Measurements from ENCODE around the gene GRID1. TPM values are rescaled to one million over a fixed set of nuclear protein-coding genes. Genes with fewer than 3 reads are reported as not detected.
"Not testable (repeated sequence)": the region's sequence is repeated elsewhere in the genome, so short reads cannot be mapped to it uniquely, and the experiment has no call there.

Gene GRID1
- total RNA-seq, 2 experiments from 2014 or later, result not detected

DNA sequence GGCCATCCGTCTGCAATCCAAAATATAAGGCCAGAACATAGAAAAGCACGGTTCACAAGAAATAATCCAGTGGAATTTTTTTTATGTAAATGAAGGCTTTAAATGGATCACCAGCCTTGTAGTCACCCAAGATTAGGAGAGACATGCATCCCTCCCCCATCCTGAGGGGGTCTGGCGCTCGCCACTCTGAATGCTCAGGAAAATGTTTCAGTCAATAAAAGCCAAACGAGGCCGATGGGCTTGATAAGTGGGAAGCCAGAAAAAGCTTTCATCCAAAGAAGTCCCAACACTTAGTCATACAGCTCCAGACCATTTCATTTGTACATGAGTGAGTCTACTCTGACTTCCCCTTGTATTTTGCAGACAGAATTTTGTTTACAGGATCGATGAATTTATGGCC is 631.8 kb downstream of the GRID1 start:
- no peak for DNase-seq
- no peaks in the 10 kb centered on the region for H3K9me3 Mint-ChIP-seq
- ChIA-PET CTCF (no interaction called here), POLR2A (no interaction called here)
- H3K27ac Mint-ChIP-seq, result no peak overlapping the region
- H3K36me3 Mint-ChIP-seq (ENCODE audit: low read depth), result no peaks in the 10 kb centered on the region
- H3K27me3 Mint-ChIP-seq, result no peaks in the 10 kb centered on the region
- no peak overlapping the region for H3K4me3 Mint-ChIP-seq
- no peaks in the 10 kb centered on the region for H3K4me1 Mint-ChIP-seq

DNA sequence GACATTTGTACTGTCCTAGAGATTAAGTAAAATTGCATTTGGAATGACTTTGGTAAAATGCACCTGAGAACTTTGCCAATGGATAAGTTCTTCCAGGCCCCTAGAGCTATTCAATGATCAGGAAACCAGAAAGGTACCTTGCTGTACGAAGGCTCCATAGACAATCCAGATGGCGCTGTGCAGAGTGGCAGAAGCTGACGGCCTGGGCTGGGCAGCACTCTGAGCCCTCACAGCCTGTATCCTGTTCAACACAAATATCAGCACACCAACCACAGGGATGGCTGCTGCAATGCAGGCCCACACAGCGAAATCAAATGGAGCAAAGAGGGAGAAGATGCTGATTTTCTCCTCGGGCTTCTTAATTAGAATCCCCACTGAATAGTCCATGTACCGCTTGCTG is 642.4 kb downstream of the GRID1 start:
- ChIA-PET POLR2A (no interaction called here), CTCF (interaction anchor here (0.6 kb wide), 1 partner anchor 31 kb away, joined by 3 read pairs; no protein-coding TSS in a partner anchor)
- no peak overlapping the region for H3K4me3 Mint-ChIP-seq
- no peak for DNase-seq
- H3K9me3 Mint-ChIP-seq, result no peaks in the 10 kb centered on the region
- H3K4me1 Mint-ChIP-seq, result no peaks in the 10 kb centered on the region
- H3K27ac Mint-ChIP-seq, result no peak overlapping the region
- H3K36me3 Mint-ChIP-seq (ENCODE audit: low read depth), result no peaks in the 10 kb centered on the region
- H3K27me3 Mint-ChIP-seq, result no peaks in the 10 kb centered on the region

- Mint-ChIP-seq H3K27me3 (no peaks in the 10 kb centered on the region), H3K36me3 (ENCODE audit: low read depth) (no peaks in the 10 kb centered on the region), H3K4me3 (no peak overlapping the region), H3K9me3 (no peaks in the 10 kb centered on the region), H3K4me1 (no peaks in the 10 kb centered on the region), H3K27ac (no peak overlapping the region)
- CTCF ChIA-PET, result no interaction called here
- DNase-seq, result no peak
- POLR2A ChIA-PET, result no interaction called here
These were observed 645.5 kb downstream of the GRID1 start for GRCh38 chr10:85720931-85721590.

- CTCF ChIA-PET, result no interaction called here
- Mint-ChIP-seq H3K27ac (no peak overlapping the region), H3K9me3 (no peaks in the 10 kb centered on the region)
These were observed 647.2 kb downstream of the GRID1 start for GRCh38 chr10:85719408-85719807.

GRCh38 chr10:85713885-85714284 is 652.7 kb downstream of the GRID1 start:
- DNase-seq, result no peak
- H3K27me3 Mint-ChIP-seq, result no peaks in the 10 kb centered on the region
- no peaks in the 10 kb centered on the region for H3K4me1 Mint-ChIP-seq
- CTCF ChIA-PET, result no interaction called here
- no peaks in the 10 kb centered on the region for H3K9me3 Mint-ChIP-seq
- H3K27ac Mint-ChIP-seq, result no peak overlapping the region
- POLR2A ChIA-PET, result no interaction called here
- H3K36me3 Mint-ChIP-seq (ENCODE audit: low read depth), result no peaks in the 10 kb centered on the region
- H3K4me3 Mint-ChIP-seq, result no peak overlapping the region

More at GRCh38 chr10:85719408-85719807, 647.2 kb downstream of the GRID1 start:
- Mint-ChIP-seq H3K36me3 (ENCODE audit: low read depth) (no peaks in the 10 kb centered on the region), H3K27me3 (no peaks in the 10 kb centered on the region), H3K4me1 (no peaks in the 10 kb centered on the region), H3K4me3 (no peak overlapping the region)
- POLR2A ChIA-PET, result no interaction called here
- DNase-seq, result no peak

GRCh38 chr10:85702768-85703167 is 663.8 kb downstream of the GRID1 start:
- Mint-ChIP-seq H3K4me1 (no peaks in the 10 kb centered on the region), H3K9me3 (no peaks in the 10 kb centered on the region), H3K27me3 (peaks cover 6% of the 10 kb centered on the region), H3K27ac (no peak overlapping the region), H3K4me3 (no peak overlapping the region), H3K36me3 (ENCODE audit: low read depth) (no peaks in the 10 kb centered on the region)
- no peak for DNase-seq
- ChIA-PET CTCF (no interaction called here), POLR2A (no interaction called here)

DNA sequence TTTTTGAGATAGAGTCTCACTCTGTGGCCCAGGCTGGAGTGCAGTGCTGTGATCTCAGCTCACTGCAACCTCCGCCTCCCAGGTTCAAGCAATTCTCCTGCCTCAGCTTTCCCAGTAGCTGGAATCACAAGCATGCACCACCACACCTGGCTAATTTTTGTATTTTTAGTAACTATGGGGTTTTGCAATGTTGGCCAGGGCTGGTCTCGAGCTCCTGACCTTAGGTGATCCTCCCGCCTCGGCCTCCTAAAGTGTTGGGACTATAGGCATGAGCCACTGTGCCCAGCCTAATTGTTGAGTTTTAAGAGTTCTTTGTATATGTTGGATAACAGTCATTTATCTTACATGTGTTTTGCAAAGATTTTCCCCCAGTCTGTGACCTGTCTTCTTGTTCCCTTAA is 667.5 kb downstream of the GRID1 start:
- H3K4me3 Mint-ChIP-seq; H3K36me3 Mint-ChIP-seq (ENCODE audit: low read depth); H3K9me3 Mint-ChIP-seq; H3K27me3 Mint-ChIP-seq; H3K27ac Mint-ChIP-seq; H3K4me1 Mint-ChIP-seq; DNase-seq; CTCF ChIA-PET; POLR2A ChIA-PET: not testable (repeated sequence)

DNA sequence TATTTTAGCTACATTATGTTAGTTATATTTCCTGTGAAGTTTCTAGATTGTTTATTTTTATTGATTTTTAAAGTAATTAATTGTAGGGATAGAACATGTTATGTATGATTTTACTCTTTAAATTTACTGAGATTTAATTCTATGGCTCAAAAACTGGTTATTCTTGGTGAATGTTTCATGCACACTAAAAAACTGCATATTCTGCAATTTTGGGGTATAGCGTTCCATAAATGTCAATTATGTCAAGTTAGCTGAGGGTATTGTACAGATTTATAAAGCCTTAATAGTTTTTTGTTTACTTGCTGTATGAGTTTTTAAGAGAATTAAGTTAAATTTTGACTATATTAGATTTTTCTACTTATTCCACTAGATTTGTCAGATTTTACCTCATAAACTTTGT is 669.7 kb downstream of the GRID1 start:
- Mint-ChIP-seq H3K9me3 (no peaks in the 10 kb centered on the region), H3K27ac (no peak overlapping the region), H3K36me3 (ENCODE audit: low read depth) (no peaks in the 10 kb centered on the region), H3K27me3 (no peaks in the 10 kb centered on the region), H3K4me3 (no peak overlapping the region), H3K4me1 (no peaks in the 10 kb centered on the region)
- no peak for DNase-seq
- CTCF ChIA-PET, result no interaction called here
- POLR2A ChIA-PET, result no interaction called here

DNA sequence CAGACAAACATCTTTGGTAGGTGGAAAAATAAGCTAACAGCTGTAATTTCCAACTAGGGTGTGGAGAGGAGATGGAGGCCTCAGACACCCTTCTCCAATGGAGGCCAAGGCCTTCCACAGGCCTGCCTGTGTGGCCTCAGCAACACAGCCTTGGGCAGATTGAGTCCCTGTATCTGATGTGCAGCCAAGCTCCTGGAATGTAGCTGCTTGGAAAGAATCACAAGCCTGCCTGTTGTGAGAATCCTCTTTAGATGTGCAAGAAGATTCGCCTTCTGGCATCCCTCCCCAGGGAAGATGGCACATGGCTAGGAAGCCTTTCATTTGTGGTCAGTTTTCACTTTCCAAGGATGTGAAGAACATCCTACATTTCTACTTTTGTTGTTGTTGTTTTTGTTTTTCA is 684.0 kb downstream of the GRID1 start:
- CTCF ChIA-PET, result no interaction called here
- peaks cover 1% of the 10 kb centered on the region for H3K9me3 Mint-ChIP-seq
- no peak overlapping the region for H3K27ac Mint-ChIP-seq
- POLR2A ChIA-PET, result no interaction called here
- H3K36me3 Mint-ChIP-seq (ENCODE audit: low read depth), result no peaks in the 10 kb centered on the region
- DNase-seq, result no peak
- no peaks in the 10 kb centered on the region for H3K27me3 Mint-ChIP-seq
- H3K4me1 Mint-ChIP-seq, result no peaks in the 10 kb centered on the region
- H3K4me3 Mint-ChIP-seq, result no peak overlapping the region

DNA sequence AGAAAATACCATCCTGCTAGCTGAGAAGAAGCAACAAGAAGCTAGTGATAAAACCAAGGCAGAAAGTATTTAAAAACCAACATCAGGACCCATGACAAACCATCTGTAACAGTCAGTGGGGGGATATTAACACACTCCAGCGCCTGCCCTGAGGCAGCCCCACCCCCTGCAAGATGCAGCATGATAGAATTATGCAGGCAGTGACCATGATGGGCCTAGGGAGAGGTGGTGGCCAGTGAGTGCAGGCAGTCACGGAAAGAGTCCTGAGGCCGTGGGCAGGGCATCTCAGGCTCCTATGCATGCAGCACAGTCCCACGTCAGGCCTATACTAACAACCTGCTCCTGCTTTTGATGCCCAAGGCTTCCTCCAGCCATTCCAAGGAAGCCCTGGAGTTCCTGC is 686.9 kb downstream of the GRID1 start:
- Mint-ChIP-seq H3K27ac (no peak overlapping the region), H3K4me3 (no peak overlapping the region), H3K9me3 (peaks cover 4% of the 10 kb centered on the region), H3K36me3 (ENCODE audit: low read depth) (no peaks in the 10 kb centered on the region), H3K27me3 (peaks cover 2% of the 10 kb centered on the region), H3K4me1 (no peaks in the 10 kb centered on the region)
- ChIA-PET POLR2A (no interaction called here), CTCF (no interaction called here)
- no peak for DNase-seq

GRCh38 chr10:85679061-85679460 is 687.5 kb downstream of the GRID1 start:
- H3K36me3 Mint-ChIP-seq (ENCODE audit: low read depth), result no peaks in the 10 kb centered on the region
- no peak overlapping the region for H3K27ac Mint-ChIP-seq
- peaks cover 2% of the 10 kb centered on the region for H3K27me3 Mint-ChIP-seq
- POLR2A ChIA-PET, result no interaction called here
- peaks cover 4% of the 10 kb centered on the region for H3K9me3 Mint-ChIP-seq
- DNase-seq, result no peak
- H3K4me3 Mint-ChIP-seq, result no peak overlapping the region
- peaks cover 1% of the 10 kb centered on the region for H3K4me1 Mint-ChIP-seq
- CTCF ChIA-PET, result no interaction called here

GRCh38 chr10:85674851-85675250 is 691.7 kb downstream of the GRID1 start:
- Mint-ChIP-seq H3K27me3 (peaks cover 2% of the 10 kb centered on the region), H3K9me3 (peaks cover 6% of the 10 kb centered on the region), H3K36me3 (ENCODE audit: low read depth) (no peaks in the 10 kb centered on the region), H3K4me3 (no peak overlapping the region), H3K27ac (no peak overlapping the region), H3K4me1 (peaks cover 20% of the 10 kb centered on the region)
- no peak for DNase-seq
- ChIA-PET POLR2A (no interaction called here), CTCF (no interaction called here)

- ChIA-PET POLR2A (no interaction called here), CTCF (no interaction called here)
- no peak for DNase-seq
- peaks cover 2% of the 10 kb centered on the region for H3K27me3 Mint-ChIP-seq
- peaks cover 20% of the 10 kb centered on the region for H3K4me1 Mint-ChIP-seq
- no peaks in the 10 kb centered on the region for H3K36me3 Mint-ChIP-seq (ENCODE audit: low read depth)
- no peak overlapping the region for H3K27ac Mint-ChIP-seq
- H3K4me3 Mint-ChIP-seq, result no peak overlapping the region
- peaks cover 6% of the 10 kb centered on the region for H3K9me3 Mint-ChIP-seq
These were observed 693.3 kb downstream of the GRID1 start for GRCh38 chr10:85673270-85673669.

- CTCF ChIA-PET, result no interaction called here
- Mint-ChIP-seq H3K4me1 (peaks cover 20% of the 10 kb centered on the region), H3K9me3 (peaks cover 2% of the 10 kb centered on the region), H3K27me3 (no peaks in the 10 kb centered on the region), H3K36me3 (ENCODE audit: low read depth) (no peaks in the 10 kb centered on the region), H3K27ac (no peak overlapping the region), H3K4me3 (no peak overlapping the region)
- POLR2A ChIA-PET, result no interaction called here
- DNase-seq, result no peak
These were observed 695.1 kb downstream of the GRID1 start for GRCh38 chr10:85671530-85671929.

DNA sequence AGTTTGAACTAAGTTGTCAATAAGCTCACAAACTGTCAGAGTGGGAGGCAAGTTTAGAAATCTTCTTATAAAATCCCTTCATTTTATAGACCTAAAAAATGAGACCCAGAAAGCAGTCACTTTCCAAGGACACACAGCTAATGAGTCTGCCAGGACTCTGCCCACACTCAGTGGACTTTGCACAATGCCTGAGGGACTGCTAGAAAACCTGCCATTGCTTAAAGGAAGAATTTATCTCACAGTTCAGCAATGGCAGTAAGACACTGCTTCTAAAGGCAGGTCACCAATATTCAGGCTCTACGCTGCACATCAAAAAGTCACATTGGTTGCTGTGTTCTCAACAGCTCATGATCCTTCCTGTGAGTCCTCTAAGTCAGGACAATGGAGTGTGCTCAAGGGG is 698.1 kb downstream of the GRID1 start:
- peaks cover 22% of the 10 kb centered on the region for H3K4me1 Mint-ChIP-seq
- no peak for DNase-seq
- no peaks in the 10 kb centered on the region for H3K27me3 Mint-ChIP-seq
- ChIA-PET POLR2A (no interaction called here), CTCF (no interaction called here)
- no peaks in the 10 kb centered on the region for H3K36me3 Mint-ChIP-seq (ENCODE audit: low read depth)
- no peak overlapping the region for H3K4me3 Mint-ChIP-seq
- peaks cover 2% of the 10 kb centered on the region for H3K9me3 Mint-ChIP-seq
- H3K27ac Mint-ChIP-seq, result no peak overlapping the region

Data from activated CD4-positive, alpha-beta memory T cell treated with anti-CD3 and anti-CD28 coated beads, Interleukin-2, amount 10 ng/mL, durations not matched to agents 7 days and 5 days (primary cell).